CD4-positive, alpha-beta T cell treated with Interleukin-15 for 1 hour (primary cell): Measurements from ENCODE around the gene RSRC1.
A peak's percentile ranks its signal among the peaks of the same experiment; 100 is the strongest.
"Not testable (repeated sequence)": the region's sequence is repeated elsewhere in the genome, so short reads cannot be mapped to it uniquely, and the experiment has no call there.

ENCODE experiments used
- DNase-seq: peaks from one replicate; pipeline ENCODE4 v3.0.0-alpha.2; 2020

The RSRC1 gene

GRCh38 chr3:158109804-158110657 is at the start of gene RSRC1:
RSRC1 (plus strand) TSS chr3:158110089; CDS start chr3:158122105, 12,016 bp downstream.
- peak; percentile 78 for DNase-seq

- not testable (repeated sequence) for DNase-seq
Observed at GRCh38 chr3:158065574-158065973, 44.3 kb upstream of the RSRC1 start.

- no peak for DNase-seq
Observed at GRCh38 chr3:158072790-158073189, 37.1 kb upstream of the RSRC1 start.

- no peak for DNase-seq
Observed at GRCh38 chr3:158074591-158074990, 35.3 kb upstream of the RSRC1 start.

- no peak for DNase-seq
Observed at GRCh38 chr3:158079599-158079998, 30.3 kb upstream of the RSRC1 start.

GRCh38 chr3:158084651-158085050 is 25.2 kb upstream of the RSRC1 start:
- DNase-seq, result no peak

- no peak for DNase-seq
Observed at GRCh38 chr3:158085358-158085757, 24.5 kb upstream of the RSRC1 start.

- DNase-seq, result no peak
Observed at GRCh38 chr3:158085931-158086330, 24.0 kb upstream of the RSRC1 start.

- DNase-seq, result no peak
Observed at GRCh38 chr3:158086361-158086760, 23.5 kb upstream of the RSRC1 start.

GRCh38 chr3:158086776-158087175 is 23.1 kb upstream of the RSRC1 start:
- no peak for DNase-seq

- no peak for DNase-seq
Observed at GRCh38 chr3:158091531-158091930, 18.4 kb upstream of the RSRC1 start.

GRCh38 chr3:158093526-158093925 is 16.4 kb upstream of the RSRC1 start:
- DNase-seq, result no peak

- DNase-seq, result no peak
Observed at GRCh38 chr3:158094235-158095110, 15.4 kb upstream of the RSRC1 start.

- no peak for DNase-seq
Observed at GRCh38 chr3:158095111-158095813, 14.6 kb upstream of the RSRC1 start.

GRCh38 chr3:158095814-158096704 is 13.8 kb upstream of the RSRC1 start:
- DNase-seq, result no peak

- DNase-seq, result no peak
Observed at GRCh38 chr3:158097081-158097592, 12.8 kb upstream of the RSRC1 start.

- DNase-seq, result peak; percentile 78
Observed at GRCh38 chr3:158097593-158098308, 12.1 kb upstream of the RSRC1 start.

- no peak for DNase-seq
Observed at GRCh38 chr3:158098309-158098639, 11.6 kb upstream of the RSRC1 start.

- DNase-seq, result no peak
Observed at GRCh38 chr3:158098834-158099424, 11.0 kb upstream of the RSRC1 start.

- DNase-seq, result no peak
Observed at GRCh38 chr3:158100681-158101080, 9.2 kb upstream of the RSRC1 start.
